Measurements from ENCODE around the gene TMEM126A. TPM values are rescaled to one million over a fixed set of nuclear protein-coding genes. Genes with fewer than 3 reads are reported as not detected.
A peak's percentile ranks its signal among the peaks of the same experiment; 100 is the strongest.

The TMEM126A gene
- total and polyA plus RNA-seq, 2 experiments from 2014 or later, result 48.0 to 58.0 TPM

- H3K79me2 ChIP-seq, result peaks cover 73% of the 10 kb centered on the region
- H3K9me2 ChIP-seq (replicated peaks; ENCODE audit: insufficient read depth), result no peaks in the 10 kb centered on the region
- no peak overlapping the region for H3K27ac ChIP-seq
- no peak overlapping the region for H2AFZ ChIP-seq
- peaks cover 22% of the 10 kb centered on the region for H3K4me1 ChIP-seq (ENCODE audit: insufficient read depth)
- DNase-seq (ENCODE audit: low spot score), result no peak
- peak overlapping the region; percentile 95 for H3K4me3 ChIP-seq
- H3K4me2 ChIP-seq, result peak overlapping the region; percentile 91
- H3K36me3 ChIP-seq (replicated peaks; ENCODE audit: insufficient read depth, low read depth), result no peaks in the 10 kb centered on the region
- no peaks in the 10 kb centered on the region for H3K9me3 ChIP-seq (ENCODE audit: low read depth)
- TF ChIP-seq EZH2phosphoT487 (IDR thresholded peaks at IDR 0.05; ENCODE audit: low read depth, severe bottlenecking, unreplicated experiment) (no peak), EZH2 (IDR thresholded peaks at IDR 0.05; ENCODE audit: borderline replicate concordance) (no peak), CTCF (IDR thresholded peaks at IDR 0.05; ENCODE audit: poor library complexity) (no peak)
- 20% methylated on average over 4 of the region's 4 CpGs for WGBS (ENCODE audit: low lambda C conversion rate, missing lambda C conversion rate)
- peaks cover 73% of the 10 kb centered on the region for H4K20me1 ChIP-seq (ENCODE audit: insufficient read depth, poor library complexity, severe bottlenecking)
- no peaks in the 10 kb centered on the region for H3K27me3 ChIP-seq
These were observed 14.4 kb downstream of the TMEM126A start for GRCh38 chr11:85661972-85662664.

DNA sequence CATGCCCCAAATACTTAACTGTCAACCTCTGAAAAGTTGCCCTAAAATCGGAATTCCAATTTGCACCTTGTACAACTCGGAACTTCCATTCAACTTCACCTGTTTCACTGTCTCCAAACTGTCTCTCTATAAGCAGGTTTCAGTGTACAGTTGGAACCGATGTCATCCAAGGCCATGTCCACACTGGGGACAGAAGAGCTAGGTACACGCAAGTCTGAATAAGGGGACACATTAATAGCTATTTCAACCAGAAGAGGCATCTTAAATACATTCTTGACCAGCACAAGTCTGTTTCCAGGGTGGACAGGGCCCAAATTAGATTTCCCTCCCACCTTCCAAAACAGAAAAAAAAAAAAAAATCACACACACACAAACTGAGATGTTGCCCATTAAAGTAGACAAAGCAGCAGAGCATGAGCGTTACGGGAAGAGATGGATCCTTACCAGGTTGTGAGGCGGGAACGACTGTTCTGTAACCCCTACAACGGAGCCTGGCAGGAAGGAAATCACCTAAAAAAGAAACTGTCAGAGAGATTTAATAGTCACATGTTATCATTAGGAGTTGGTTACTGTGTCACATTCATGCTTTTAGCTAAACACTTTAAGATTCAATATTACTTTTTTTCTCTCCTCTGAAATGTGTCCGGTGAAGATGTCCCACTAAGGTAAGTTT lies 15.4 kb downstream of the TMEM126A start:
- peak overlapping the region; percentile 99 for H3K27ac ChIP-seq
- peak overlapping the region; percentile 95 for H3K4me3 ChIP-seq
- DNase-seq (ENCODE audit: low spot score), result peak; percentile 10
- H3K9me2 ChIP-seq (replicated peaks; ENCODE audit: insufficient read depth), result no peaks in the 10 kb centered on the region
- TF ChIP-seq EZH2 (IDR thresholded peaks at IDR 0.05; ENCODE audit: borderline replicate concordance) (no peak), EZH2phosphoT487 (IDR thresholded peaks at IDR 0.05; ENCODE audit: low read depth, severe bottlenecking, unreplicated experiment) (no peak), CTCF (IDR thresholded peaks at IDR 0.05; ENCODE audit: poor library complexity) (no peak)
- peaks cover 22% of the 10 kb centered on the region for H3K4me1 ChIP-seq (ENCODE audit: insufficient read depth)
- H3K36me3 ChIP-seq (replicated peaks; ENCODE audit: insufficient read depth, low read depth), result no peaks in the 10 kb centered on the region
- peaks cover 62% of the 10 kb centered on the region for H4K20me1 ChIP-seq (ENCODE audit: insufficient read depth, poor library complexity, severe bottlenecking)
- H3K27me3 ChIP-seq, result no peaks in the 10 kb centered on the region
- peaks cover 63% of the 10 kb centered on the region for H3K79me2 ChIP-seq
- no peaks in the 10 kb centered on the region for H3K9me3 ChIP-seq (ENCODE audit: low read depth)
- H2AFZ ChIP-seq, result no peak overlapping the region
- H3K4me2 ChIP-seq, result peak overlapping the region; percentile 91
- WGBS (ENCODE audit: low lambda C conversion rate, missing lambda C conversion rate), result 2% methylated on average over 10 of the region's 10 CpGs

GRCh38 chr11:85663753-85664614 lies 16.2 kb downstream of the TMEM126A start:
- Histone ChIP-seq H2AFZ (peak overlapping the region; percentile 41), H3K36me3 (replicated peaks; ENCODE audit: insufficient read depth, low read depth) (no peaks in the 10 kb centered on the region), H3K9me3 (ENCODE audit: low read depth) (no peaks in the 10 kb centered on the region), H3K4me2 (peak overlapping the region; percentile 91), H4K20me1 (ENCODE audit: insufficient read depth, poor library complexity, severe bottlenecking) (peaks cover 54% of the 10 kb centered on the region), H3K4me1 (ENCODE audit: insufficient read depth) (peaks cover 20% of the 10 kb centered on the region), H3K4me3 (peak overlapping the region; percentile 95), H3K27me3 (no peaks in the 10 kb centered on the region), H3K27ac (peak overlapping the region; percentile 99), H3K79me2 (peaks cover 55% of the 10 kb centered on the region), H3K9me2 (replicated peaks; ENCODE audit: insufficient read depth) (no peaks in the 10 kb centered on the region)
- TF ChIP-seq CTCF (IDR thresholded peaks at IDR 0.05; ENCODE audit: poor library complexity) (peak; percentile 49), EZH2 (IDR thresholded peaks at IDR 0.05; ENCODE audit: borderline replicate concordance) (no peak)
- DNase-seq (ENCODE audit: low spot score), result peak; percentile 89
- WGBS (ENCODE audit: low lambda C conversion rate, missing lambda C conversion rate), result 1% methylated on average over 73 of the region's 73 CpGs

Data from hepatocyte (in vitro differentiated cells).